Glomerular endothelial cell (primary cell): Measurements from ENCODE around the gene MRTFB. TPM values are rescaled to one million over a fixed set of nuclear protein-coding genes. Genes with fewer than 3 reads are reported as not detected.
"Not testable (repeated sequence)": the region's sequence is repeated elsewhere in the genome, so short reads cannot be mapped to it uniquely, and the experiment has no call there.

ENCODE experiments used
- DNase-seq: peaks from one replicate; pipeline ENCODE4 v3.0.0-alpha.2; 2011; ENCODE audit warnings: low read depth, low spot score; ENCODE audit errors: extremely low read depth
- total RNA-seq: library from RNA; depleted of rRNA; stranded (reverse); fragments of >200 nt; gene quantifications from 2 replicates; pipeline ENCODE4 v1.2.3, GENCODE V29; 2015

The MRTFB gene
- total RNA-seq, 1 donor from 2014 or later: 26.8 TPM

DNA sequence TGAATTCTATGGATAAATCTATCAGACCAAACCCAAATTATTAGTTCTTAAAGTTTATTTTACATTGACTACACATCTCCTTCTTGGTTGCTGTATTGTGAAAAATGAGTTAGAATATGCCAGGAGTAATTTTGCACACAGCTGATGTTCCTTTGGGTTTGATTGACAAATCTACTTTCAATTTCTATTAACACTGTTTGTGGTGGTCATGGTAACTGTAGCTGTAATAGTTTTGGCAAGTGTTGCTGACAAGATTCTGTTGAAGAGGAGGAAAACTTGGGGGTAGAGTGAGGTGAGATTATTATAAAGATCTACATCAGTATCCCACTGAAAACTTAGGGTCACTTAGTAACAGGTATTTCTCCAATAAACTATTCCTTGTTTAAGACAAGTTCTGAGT is 30.3 kb downstream of the MRTFB start:
- DNase-seq: no peak

DNA sequence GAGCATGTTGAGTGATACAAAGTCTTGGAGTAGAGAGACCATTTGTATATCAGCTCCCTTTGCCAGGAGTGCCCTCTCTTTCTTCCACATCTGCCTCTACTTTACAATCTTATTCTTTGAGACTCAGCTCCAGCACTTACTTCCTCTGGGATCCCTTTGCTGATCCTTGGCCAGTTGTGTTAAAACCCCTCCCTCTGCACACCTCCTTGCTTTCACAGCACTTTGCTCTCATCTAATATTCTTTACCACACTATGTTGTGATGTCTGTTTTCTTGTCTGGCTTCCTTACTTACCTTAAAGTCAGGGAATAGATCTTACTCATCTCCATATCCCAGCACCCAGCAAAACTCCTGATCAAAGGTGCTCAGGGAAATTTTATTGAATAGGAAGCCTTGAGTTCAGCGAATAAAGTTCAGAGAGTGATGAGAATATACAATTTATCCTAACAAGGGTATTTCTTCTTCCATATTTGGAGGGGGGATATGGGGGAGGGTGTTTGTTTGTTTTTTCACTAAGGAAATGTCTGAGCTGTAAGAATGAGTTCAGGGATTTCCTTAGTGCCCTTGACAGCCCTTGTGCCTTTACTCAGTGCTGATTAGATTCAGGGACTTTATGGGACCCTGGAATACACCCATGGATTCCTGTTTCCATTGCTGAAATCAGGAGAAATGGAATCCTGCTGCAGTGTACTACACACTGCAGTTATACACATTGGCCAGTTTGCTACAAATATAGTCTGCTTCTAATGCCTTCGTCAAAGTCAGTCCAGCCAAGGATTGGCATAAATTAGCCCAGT is 32.0 kb downstream of the MRTFB start:
- DNase-seq: no peak

DNA sequence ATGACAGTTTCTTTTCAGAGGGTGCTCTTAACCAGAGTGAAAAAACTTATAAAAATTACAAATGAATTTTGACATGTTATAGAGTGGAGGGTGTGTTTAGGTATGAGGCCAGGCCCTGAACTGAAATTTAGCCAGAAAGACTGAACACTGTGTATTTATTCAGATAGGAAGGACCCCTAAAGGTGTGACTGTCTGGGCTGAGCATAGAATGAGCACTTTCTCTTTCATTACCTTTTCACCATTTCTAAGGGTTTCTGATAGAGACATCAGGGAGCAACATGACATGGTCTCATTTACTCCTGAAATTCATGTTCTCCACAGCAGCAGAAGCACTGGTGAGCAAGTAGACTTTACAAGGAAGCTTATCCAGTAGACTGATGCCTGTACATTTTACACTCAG is 32.9 kb downstream of the MRTFB start:
- DNase-seq: no peak

GRCh38 chr16:14105760-14106375 is 34.7 kb downstream of the MRTFB start:
- no peak for DNase-seq

GRCh38 chr16:14106457-14106856 is 35.3 kb downstream of the MRTFB start:
- DNase-seq: no peak

- DNase-seq: no peak
Observed at GRCh38 chr16:14106961-14107360, 35.8 kb downstream of the MRTFB start.

- DNase-seq: no peak
Observed at GRCh38 chr16:14109077-14109775, 38.1 kb downstream of the MRTFB start.

GRCh38 chr16:14109782-14110727 is 38.9 kb downstream of the MRTFB start:
- no peak for DNase-seq

DNA sequence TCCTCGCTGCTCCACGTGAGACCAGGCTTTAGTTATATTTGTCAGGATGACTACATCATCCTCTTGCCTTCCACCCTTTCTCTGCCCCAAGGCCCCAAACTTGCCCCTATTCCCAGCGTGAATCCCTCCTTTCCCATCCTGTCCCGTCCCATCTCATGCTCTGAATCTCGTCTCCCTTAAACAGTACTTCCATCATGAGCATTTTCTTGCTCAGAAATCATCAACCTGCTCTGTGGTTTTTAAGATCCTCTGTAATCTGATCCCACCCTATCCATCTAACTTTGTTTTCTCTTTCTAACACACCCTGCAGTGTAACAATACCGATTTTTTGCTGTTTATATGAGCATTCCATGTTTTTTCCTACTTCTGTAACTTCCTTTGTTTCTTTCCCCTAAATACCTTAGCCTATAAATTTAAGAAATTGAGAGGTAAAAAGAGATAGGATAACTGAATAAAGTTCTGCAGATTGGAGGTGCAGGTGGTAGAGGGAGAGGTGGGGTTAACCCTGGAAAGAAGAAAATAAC is 39.7 kb downstream of the MRTFB start:
- DNase-seq: no peak

GRCh38 chr16:14111713-14112538 is 40.8 kb downstream of the MRTFB start:
- no peak for DNase-seq

DNA sequence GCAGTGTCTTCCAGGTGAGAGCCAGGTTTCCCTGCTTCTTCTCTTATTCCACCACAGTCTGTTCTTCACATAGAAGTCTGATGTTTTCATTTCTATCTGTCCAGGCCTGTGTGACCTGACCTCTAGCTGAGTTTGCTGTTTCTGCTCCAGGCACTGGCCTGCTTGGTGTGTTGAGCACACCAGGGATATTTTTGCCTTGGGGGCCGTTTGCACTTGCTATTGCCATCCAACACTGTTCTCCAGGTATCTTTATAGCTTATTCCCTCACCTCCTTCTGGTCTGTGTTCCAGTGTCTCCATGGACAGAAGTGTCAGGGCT is 41.4 kb downstream of the MRTFB start:
- no peak for DNase-seq

GRCh38 chr16:14113344-14113743 is 42.2 kb downstream of the MRTFB start:
- no peak for DNase-seq

DNA sequence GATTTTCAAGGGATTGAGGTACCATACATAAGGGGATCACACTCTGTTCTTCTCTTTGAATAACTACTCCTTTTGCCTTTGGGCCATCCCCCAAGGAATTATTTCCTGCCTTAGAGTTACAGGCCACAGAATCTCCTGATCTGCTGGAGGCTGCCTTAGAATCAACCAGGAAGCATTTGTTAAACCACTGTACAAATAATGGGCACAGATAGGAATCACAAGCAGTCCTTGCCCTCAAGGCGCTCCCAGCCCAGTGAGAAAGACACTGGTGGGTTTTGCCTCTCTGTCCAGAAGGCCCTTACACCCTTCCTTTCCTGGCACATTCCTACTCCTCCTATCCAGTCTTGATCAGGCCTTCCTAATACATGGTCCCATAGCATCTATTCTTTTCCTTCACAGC is 45.9 kb downstream of the MRTFB start:
- no peak for DNase-seq

GRCh38 chr16:14119799-14120198 is 48.7 kb downstream of the MRTFB start:
- no peak for DNase-seq

DNA sequence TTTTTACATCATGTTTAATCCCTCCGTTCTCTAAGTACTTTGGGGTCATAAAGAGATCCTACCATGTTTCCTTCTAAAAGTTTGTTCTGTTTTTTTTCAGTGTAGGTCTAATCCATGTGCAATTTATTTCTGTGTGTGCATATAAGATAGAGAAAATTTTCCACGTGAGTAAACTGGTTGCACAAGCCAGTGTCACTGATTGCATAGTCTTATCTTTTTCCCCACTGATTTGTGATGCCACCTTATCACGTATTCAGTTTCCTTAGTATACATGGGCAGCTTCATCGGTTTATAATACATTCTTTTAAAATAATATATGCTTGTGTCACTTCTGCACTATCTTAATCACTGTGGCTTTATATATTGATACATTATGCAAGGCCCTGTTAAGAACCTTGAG is 49.2 kb downstream of the MRTFB start:
- DNase-seq: no peak

- DNase-seq: no peak
Observed at GRCh38 chr16:14121142-14121541, 50.0 kb downstream of the MRTFB start.

GRCh38 chr16:14121872-14122271 is 50.8 kb downstream of the MRTFB start:
- no peak for DNase-seq

GRCh38 chr16:14122430-14122829 is 51.3 kb downstream of the MRTFB start:
- not testable (repeated sequence) for DNase-seq

- no peak for DNase-seq
Observed at GRCh38 chr16:14125000-14125681, 54.0 kb downstream of the MRTFB start.
